Hematopoietic multipotent progenitor cell treated with erythropoietin and hydrocortisone succinate and interleukin-3 and kit ligand, for 17 days (in vitro differentiated cells): ENCODE results near the gene GAD1.

Experiments used
- DNase-seq: peaks from one replicate; pipeline ENCODE4 v3.0.0-alpha.2; 2015; ENCODE audit warnings: low spot score

The GAD1 gene

DNA sequence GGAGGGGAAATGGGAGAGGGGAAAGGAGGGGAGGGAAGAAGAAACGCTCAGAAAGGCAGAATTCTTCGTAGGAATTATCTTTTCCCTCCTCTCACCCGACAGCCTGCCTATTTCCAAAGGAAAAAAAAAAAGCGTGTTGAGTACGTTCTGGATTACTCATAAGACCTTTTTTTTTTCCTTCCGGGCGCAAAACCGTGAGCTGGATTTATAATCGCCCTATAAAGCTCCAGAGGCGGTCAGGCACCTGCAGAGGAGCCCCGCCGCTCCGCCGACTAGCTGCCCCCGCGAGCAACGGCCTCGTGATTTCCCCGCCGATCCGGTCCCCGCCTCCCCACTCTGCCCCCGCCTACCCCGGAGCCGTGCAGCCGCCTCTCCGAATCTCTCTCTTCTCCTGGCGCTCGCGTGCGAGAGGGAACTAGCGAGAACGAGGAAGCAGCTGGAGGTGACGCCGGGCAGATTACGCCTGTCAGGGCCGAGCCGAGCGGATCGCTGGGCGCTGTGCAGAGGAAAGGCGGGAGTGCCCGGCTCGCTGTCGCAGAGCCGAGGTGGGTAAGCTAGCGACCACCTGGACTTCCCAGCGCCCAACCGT lies at the start of gene GAD1:
TSS of gene GAD1 (plus strand) at position 384 of the 589 bp plus-strand sequence. CDS start 1,705 bp downstream, outside the sequence.
- DNase-seq, result peak; percentile 36

DNA sequence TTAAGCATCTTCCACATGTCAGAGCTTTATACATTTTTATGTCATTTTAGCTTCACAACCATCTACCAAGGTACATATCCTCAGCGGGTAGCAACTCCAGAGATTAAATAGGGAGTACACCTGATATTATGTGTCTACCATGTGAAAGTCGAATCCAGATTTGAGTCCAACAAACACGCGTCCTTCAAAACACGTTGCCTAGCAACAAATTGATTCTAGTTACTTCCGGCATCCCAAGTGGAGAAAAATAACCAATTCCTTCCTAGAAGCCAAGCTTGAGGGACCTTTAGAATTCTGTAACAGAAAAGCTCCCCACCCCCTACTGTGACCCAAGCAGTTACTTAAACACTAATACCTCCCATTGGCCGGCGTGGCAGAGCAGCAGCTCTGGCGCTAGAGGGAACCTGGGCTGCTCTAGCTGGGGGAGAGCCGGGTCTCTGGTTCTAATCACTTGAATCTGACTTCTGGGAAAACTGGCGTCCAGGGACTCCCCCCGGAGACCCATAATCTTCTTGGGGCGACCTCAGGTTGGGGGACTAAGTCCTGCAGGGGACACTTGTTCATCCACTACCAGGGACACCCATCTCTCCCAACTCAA lies 46.6 kb upstream of the GAD1 start, which contains the start of gene ERICH2:
TSS of gene ERICH2 (plus strand) at position 371 of the 598 bp plus-strand sequence. CDS start 304 bp downstream, outside the sequence.
- no peak for DNase-seq

- DNase-seq, result peak; percentile 76
Observed at GRCh38 chr2:170770606-170771420, 45.9 kb upstream of the GAD1 start.

GRCh38 chr2:170771421-170771937 lies 45.2 kb upstream of the GAD1 start:
- DNase-seq, result no peak

GRCh38 chr2:170772295-170772694 lies 44.4 kb upstream of the GAD1 start:
- DNase-seq, result no peak

- DNase-seq, result no peak
Observed at GRCh38 chr2:170774074-170774473, 42.6 kb upstream of the GAD1 start.

GRCh38 chr2:170778900-170779299 lies 37.8 kb upstream of the GAD1 start:
- DNase-seq, result no peak

- DNase-seq, result no peak
Observed at GRCh38 chr2:170779304-170779703, 37.4 kb upstream of the GAD1 start.

GRCh38 chr2:170782673-170783072 lies 34.0 kb upstream of the GAD1 start:
- DNase-seq, result no peak

- no peak for DNase-seq
Observed at GRCh38 chr2:170783549-170783948, 33.1 kb upstream of the GAD1 start.

GRCh38 chr2:170798996-170799395 lies 17.7 kb upstream of the GAD1 start:
- DNase-seq, result no peak

DNA sequence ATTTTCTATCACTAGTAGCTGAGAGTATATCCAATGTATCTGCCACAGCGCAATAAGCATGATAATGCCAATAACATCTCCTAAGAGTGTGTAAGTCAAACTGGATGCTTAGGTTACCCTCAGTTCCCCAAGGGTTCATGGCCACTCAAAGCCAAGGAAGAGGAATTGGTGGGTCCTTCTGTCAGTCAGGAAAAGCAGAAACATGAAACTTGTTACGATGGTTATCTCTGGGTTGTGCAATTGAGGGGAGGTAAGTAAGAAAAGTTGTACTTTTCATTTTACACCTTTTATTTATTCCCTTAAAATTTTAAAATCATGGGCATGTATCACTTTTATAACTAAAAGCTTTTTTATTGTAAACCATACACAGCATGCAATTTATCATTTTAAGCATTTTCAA lies 10.1 kb upstream of the GAD1 start:
- DNase-seq, result no peak

- DNase-seq, result peak; percentile 66
Observed at GRCh38 chr2:170812710-170813600, 3.7 kb upstream of the GAD1 start.

- DNase-seq, result no peak
Observed at GRCh38 chr2:170813611-170814532, 2.8 kb upstream of the GAD1 start.

- DNase-seq, result no peak
Observed at GRCh38 chr2:170814533-170815230, 2.0 kb upstream of the GAD1 start.

- DNase-seq, result no peak
Observed at GRCh38 chr2:170815311-170815710, 1.4 kb upstream of the GAD1 start.

GRCh38 chr2:170815746-170816503 lies 762 bp upstream of the GAD1 start:
- DNase-seq, result peak; percentile 46

DNA sequence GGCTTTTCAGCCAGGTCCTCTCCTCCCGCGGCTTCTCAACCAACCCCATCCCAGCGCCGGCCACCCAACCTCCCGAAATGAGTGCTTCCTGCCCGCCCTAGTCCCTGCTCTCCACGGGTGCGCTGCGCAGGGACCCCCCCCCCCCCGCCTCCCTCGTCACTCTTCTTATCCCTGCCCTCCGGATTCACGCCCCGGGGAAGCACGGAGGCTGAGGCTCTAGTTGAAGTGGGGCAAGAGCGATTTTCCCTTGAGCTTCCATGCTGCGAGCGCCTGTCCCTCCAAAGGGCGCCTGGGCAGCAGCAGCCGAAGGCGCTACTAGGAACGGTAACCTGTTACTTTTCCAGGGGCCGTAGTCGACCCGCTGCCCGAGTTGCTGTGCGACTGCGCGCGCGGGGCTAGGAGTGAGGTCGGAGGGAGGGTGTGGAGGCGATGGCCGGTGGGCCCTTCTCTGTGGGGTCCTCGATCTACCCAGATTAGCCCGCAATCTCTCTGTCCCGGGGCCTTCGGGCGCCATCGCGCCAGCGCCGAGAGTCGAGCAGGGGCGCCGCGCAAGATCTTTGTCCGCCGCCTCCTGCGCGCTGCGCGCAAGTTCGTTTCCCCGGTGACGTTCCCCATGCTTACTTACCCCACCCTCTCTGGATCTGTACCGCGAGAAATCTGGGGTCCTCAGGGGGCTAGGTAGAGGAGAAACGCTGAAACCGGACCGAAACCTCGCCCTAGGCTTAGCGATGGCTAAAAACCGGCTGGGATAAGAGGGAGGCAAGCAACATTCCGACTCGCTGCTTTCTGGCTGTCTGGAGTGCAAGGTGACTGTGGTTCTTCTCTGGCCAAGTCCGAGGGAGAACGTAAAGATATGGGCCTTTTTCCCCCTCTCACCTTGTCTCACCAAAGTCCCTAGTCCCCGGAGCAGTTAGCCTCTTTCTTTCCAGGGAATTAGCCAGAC lies 677 bp downstream of the GAD1 start:
- DNase-seq, result no peak
